ENCODE results near the gene CCL5. TPM values are rescaled to one million over a fixed set of nuclear protein-coding genes. Genes with fewer than 3 reads are reported as not detected.

Gene CCL5
- total RNA-seq = 1 to 10 TPM in 3 of 4 donors, under 1 TPM in 1; 0.55 to 2.1 (median 1.8) TPM

DNA sequence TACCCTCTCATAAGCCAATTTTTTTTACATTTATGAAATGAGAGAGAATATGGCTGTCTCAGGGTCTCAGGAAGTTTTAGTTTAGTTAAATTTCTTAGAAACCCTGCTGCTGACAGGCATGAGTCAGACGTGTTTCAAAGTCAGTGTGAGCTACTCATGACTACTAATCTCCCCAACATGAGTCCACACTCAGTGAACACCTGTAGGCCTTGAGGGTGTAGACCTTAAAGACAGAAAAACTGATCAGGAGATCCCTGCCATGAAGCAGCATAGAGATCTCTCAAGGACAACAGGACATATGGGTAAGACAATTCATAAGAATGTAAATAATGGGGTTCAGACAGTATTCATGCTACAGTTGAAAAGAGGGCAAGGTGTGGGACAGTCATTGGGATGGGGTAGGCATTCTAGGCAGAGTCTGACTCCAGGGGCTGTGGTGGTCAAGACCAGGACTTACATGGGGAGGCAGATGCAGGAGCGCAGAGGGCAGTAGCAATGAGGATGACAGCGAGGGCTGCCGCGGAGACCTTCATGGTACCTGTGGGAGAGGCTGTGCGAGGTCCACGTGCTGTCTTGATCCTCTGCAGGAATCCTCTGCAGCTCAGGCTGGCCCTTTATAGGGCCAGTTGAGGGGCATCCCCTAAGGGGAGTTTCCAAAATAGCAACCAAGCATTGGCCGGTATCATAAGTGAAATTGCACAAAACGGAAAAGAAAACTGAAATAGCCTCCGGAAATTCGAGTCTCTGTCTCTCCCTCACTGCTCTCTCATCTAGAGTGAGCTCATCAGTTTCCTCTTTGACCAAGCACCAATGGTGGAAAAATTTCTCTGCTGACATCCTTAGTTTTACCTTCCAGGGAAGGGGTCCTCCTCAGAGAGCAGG is at the start of gene CCL5:
TSS of gene CCL5 (minus strand) at position 588 of the 882 bp plus-strand sequence.
- intact Hi-C loops (cut with DNase I; ENCODE audit: low total_unique reads) = no loop called here
- Histone ChIP-seq H3K4me1 (no peaks in the 10 kb centered on the region), H3K27ac (no peak within 1 kb of the TSS), H3K36me3 (no peaks in the 10 kb centered on the region), H3K9me3 (no peaks in the 10 kb centered on the region), H3K4me3 (no peak within 1 kb of the TSS), H3K27me3 (no peaks in the 10 kb centered on the region)
- ATAC-seq = no peak
- DNase-seq = no peak
- TF ChIP-seq, protein P1, sequence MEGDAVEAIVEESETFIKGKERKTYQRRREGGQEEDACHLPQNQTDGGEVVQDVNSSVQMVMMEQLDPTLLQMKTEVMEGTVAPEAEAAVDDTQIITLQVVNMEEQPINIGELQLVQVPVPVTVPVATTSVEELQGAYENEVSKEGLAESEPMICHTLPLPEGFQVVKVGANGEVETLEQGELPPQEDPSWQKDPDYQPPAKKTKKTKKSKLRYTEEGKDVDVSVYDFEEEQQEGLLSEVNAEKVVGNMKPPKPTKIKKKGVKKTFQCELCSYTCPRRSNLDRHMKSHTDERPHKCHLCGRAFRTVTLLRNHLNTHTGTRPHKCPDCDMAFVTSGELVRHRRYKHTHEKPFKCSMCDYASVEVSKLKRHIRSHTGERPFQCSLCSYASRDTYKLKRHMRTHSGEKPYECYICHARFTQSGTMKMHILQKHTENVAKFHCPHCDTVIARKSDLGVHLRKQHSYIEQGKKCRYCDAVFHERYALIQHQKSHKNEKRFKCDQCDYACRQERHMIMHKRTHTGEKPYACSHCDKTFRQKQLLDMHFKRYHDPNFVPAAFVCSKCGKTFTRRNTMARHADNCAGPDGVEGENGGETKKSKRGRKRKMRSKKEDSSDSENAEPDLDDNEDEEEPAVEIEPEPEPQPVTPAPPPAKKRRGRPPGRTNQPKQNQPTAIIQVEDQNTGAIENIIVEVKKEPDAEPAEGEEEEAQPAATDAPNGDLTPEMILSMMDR (IDR thresholded peaks at IDR 0.05 in 4 of 5, conservative IDR thresholded peaks at IDR 0.05 in 1 of 5) = no peak
- TF ChIP-seq POLR2A (IDR thresholded peaks at IDR 0.05) = no peak
- in situ Hi-C loops (cut with MboI; ENCODE audit: low sequenced_read_pairs in 4 of 4) = no loop called here

DNA sequence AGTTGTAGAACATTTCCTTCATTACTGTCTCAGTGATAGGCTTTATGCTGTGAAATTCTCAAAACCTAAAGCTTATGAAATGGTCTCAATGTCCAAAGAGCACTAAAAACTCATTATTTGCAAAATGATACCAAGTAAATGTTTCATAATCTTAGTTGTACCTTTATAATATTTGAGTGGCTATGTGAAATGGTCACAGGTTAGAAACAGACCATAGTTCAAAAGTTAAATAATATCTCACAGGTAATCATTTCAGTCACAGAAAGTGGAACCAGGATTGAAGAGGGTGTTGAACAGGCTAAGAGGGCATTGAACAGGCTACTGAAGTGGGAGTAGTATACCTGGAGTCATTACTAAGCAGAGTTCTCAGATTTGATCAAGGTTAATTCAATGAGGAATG is 47.6 kb upstream of the CCL5 start:
- DNase-seq (no peak), ATAC-seq (no peak)
- Histone ChIP-seq H3K9me3 (no peaks in the 10 kb centered on the region), H3K27ac (no peak overlapping the region), H3K4me1 (no peaks in the 10 kb centered on the region), H3K36me3 (no peaks in the 10 kb centered on the region), H3K27me3 (peaks cover 18 to 30% (median 22%) of the 10 kb centered on the region in 3 donors), H3K4me3 (no peak overlapping the region)
- in situ Hi-C loops (cut with MboI; ENCODE audit: low sequenced_read_pairs in 4 of 4) = no loop called here
- TF ChIP-seq, protein P1 (IDR thresholded peaks at IDR 0.05 in 4 of 5, conservative IDR thresholded peaks at IDR 0.05 in 1 of 5) = no peak
- no peak for TF ChIP-seq POLR2A (IDR thresholded peaks at IDR 0.05)
- intact Hi-C loops (cut with DNase I; ENCODE audit: low total_unique reads) = no loop called here

DNA sequence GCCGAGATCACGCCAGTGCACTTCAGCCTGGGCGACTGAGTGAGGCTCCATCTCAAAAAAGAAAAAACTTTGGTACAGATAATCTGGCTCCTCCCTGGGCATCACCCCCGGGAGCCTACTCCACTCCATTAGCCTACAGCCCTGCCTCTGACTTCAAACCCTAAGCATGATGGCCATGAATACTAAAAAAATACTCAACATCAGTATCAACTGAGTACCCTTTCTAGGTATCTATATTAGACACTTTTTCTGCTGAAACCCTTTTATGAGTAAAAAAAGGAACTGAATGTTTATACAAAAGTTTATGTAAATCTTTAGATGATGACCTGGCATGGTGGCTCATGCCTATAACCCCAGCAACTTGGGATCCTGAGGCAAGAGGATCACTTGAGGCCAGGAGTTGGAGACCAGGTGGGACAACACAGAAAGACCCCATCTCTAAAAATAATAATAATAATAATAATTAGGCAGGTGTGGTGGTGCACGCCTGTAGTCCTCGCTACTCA is 43.5 kb upstream of the CCL5 start:
- Histone ChIP-seq H3K4me1 (no peaks in the 10 kb centered on the region), H3K36me3 (no peaks in the 10 kb centered on the region), H3K27me3 (peaks cover 0 to 8% (median 5%) of the 10 kb centered on the region in 3 donors), H3K27ac (no peak overlapping the region), H3K9me3 (no peaks in the 10 kb centered on the region), H3K4me3 (no peak overlapping the region)
- intact Hi-C loops (cut with DNase I; ENCODE audit: low total_unique reads) = no loop called here
- no peak for TF ChIP-seq POLR2A (IDR thresholded peaks at IDR 0.05)
- TF ChIP-seq, protein P1 (IDR thresholded peaks at IDR 0.05 in 4 of 5, conservative IDR thresholded peaks at IDR 0.05 in 1 of 5) = no peak
- in situ Hi-C loops (cut with MboI; ENCODE audit: low sequenced_read_pairs in 4 of 4) = no loop called here
- no peak for ATAC-seq
- no peak for DNase-seq

DNA sequence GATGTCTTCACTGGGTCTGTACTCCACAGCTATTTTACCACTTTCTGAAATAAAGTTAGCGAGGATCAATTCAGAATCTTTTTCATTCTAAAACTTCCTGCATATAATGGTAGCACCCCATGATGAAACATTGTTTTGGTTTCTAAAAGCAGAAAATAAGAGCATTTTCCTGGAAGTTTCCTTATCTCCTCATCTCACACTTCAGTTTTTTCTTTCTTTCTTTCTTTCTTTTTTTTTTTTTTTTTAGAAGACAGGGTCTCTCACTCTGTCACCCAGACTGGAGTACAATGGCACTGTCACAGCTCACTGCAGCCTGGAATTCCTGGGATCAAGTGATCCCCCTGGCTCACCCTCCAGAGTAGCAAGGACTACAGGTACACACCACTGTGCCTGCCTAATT is 40.1 kb upstream of the CCL5 start:
- H3K4me3 ChIP-seq = no peak overlapping the region
- H3K36me3 ChIP-seq = no peaks in the 10 kb centered on the region
- no peaks in the 10 kb centered on the region for H3K9me3 ChIP-seq
- intact Hi-C loops (cut with DNase I; ENCODE audit: low total_unique reads) (no loop called here), in situ Hi-C loops (cut with MboI; ENCODE audit: low sequenced_read_pairs in 4 of 4) (no loop called here)
- TF ChIP-seq POLR2A (IDR thresholded peaks at IDR 0.05) = no peak
- TF ChIP-seq, protein P1 (IDR thresholded peaks at IDR 0.05 in 4 of 5, conservative IDR thresholded peaks at IDR 0.05 in 1 of 5) = no peak
- no peaks in the 10 kb centered on the region for H3K4me1 ChIP-seq
- no peak overlapping the region for H3K27ac ChIP-seq
- ATAC-seq = no peak
- H3K27me3 ChIP-seq = peaks cover 0 to 2% (median 0%) of the 10 kb centered on the region in 3 donors
- no peak for DNase-seq
